ENCODE data around the gene CCDC148.

DNA sequence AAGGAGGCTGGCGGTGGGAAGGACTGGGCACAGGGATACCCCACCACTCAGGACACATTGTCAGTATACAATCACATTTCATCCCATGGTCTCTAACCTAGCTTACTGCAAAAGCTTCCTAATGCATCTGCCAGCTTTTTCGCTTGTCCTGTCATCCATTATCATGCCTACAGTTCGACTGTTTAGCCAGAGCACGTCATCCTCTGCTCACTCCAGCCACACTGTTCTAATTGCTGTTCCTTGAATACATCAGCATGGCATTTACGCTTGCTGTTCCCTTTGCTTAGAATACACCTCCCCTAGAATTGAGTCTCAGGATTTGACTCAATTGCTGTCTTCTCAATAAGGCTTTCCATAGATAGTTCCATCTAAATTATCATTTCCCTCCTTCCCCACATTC is 166.3 kb downstream of the CCDC148 start:
- TF ChIP-seq, protein P1, sequence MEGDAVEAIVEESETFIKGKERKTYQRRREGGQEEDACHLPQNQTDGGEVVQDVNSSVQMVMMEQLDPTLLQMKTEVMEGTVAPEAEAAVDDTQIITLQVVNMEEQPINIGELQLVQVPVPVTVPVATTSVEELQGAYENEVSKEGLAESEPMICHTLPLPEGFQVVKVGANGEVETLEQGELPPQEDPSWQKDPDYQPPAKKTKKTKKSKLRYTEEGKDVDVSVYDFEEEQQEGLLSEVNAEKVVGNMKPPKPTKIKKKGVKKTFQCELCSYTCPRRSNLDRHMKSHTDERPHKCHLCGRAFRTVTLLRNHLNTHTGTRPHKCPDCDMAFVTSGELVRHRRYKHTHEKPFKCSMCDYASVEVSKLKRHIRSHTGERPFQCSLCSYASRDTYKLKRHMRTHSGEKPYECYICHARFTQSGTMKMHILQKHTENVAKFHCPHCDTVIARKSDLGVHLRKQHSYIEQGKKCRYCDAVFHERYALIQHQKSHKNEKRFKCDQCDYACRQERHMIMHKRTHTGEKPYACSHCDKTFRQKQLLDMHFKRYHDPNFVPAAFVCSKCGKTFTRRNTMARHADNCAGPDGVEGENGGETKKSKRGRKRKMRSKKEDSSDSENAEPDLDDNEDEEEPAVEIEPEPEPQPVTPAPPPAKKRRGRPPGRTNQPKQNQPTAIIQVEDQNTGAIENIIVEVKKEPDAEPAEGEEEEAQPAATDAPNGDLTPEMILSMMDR (IDR thresholded peaks at IDR 0.05; ENCODE audit: extremely low read depth in 1 of 2, insufficient read depth in 1 of 2, low read depth in 1 of 2, low read length in 2 of 2): no peak
- TF ChIP-seq POLR2AphosphoS5 (IDR thresholded peaks at IDR 0.05; ENCODE audit: insufficient read depth, low read depth, low read length) (no peak), EZH2 (IDR thresholded peaks at IDR 0.05; ENCODE audit: borderline replicate concordance, low read depth, low read length, severe bottlenecking) (no peak), MYC (IDR thresholded peaks at IDR 0.05; ENCODE audit: low read depth, low read length) (no peak)

Data from endothelial cell of umbilical vein (primary cell).